ENCODE results near the gene KAZN. TPM values are rescaled to one million over a fixed set of nuclear protein-coding genes. Genes with fewer than 3 reads are reported as not detected.

The KAZN gene
- polyA plus RNA-seq, 1 donor from 2014 or later: 20.6 TPM

DNA sequence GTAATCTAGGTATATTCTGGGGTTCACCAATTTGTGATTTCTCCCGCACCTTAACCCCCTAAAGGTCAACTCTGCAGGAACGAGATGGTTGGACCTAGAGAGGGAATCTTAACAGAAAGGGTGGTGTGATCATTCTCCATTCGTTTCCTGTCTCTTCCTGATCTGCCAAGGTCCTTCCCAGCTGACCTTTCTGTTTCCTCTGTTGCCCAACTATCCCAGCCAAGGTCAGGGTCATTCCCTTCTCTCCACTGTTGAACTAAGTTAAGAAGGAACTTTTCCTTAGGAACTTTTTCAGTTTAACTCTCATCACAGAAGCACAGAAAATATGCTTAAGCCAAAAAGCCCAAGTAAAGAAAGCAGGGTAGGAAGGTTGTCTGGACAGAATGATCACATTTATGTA is 49.3 kb downstream of the KAZN start:
- TF ChIP-seq TAF1 (IDR thresholded peaks at IDR 0.05; ENCODE audit: low read depth) (no peak), POLR2AphosphoS5 (IDR thresholded peaks at IDR 0.05) (no peak), RAD21 (conservative IDR thresholded peaks at IDR 0.05) (no peak), EP300 (conservative IDR thresholded peaks at IDR 0.05; ENCODE audit: poor library complexity, severe bottlenecking) (no peak), SMC3 (conservative IDR thresholded peaks at IDR 0.05; ENCODE audit: poor library complexity) (no peak), MXI1 (conservative IDR thresholded peaks at IDR 0.05; ENCODE audit: poor library complexity, severe bottlenecking) (no peak), EZH2 (IDR thresholded peaks at IDR 0.05; ENCODE audit: borderline replicate concordance, insufficient read depth, low read length, poor library complexity, severe bottlenecking) (no peak)
- TF ChIP-seq, protein P1, sequence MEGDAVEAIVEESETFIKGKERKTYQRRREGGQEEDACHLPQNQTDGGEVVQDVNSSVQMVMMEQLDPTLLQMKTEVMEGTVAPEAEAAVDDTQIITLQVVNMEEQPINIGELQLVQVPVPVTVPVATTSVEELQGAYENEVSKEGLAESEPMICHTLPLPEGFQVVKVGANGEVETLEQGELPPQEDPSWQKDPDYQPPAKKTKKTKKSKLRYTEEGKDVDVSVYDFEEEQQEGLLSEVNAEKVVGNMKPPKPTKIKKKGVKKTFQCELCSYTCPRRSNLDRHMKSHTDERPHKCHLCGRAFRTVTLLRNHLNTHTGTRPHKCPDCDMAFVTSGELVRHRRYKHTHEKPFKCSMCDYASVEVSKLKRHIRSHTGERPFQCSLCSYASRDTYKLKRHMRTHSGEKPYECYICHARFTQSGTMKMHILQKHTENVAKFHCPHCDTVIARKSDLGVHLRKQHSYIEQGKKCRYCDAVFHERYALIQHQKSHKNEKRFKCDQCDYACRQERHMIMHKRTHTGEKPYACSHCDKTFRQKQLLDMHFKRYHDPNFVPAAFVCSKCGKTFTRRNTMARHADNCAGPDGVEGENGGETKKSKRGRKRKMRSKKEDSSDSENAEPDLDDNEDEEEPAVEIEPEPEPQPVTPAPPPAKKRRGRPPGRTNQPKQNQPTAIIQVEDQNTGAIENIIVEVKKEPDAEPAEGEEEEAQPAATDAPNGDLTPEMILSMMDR (IDR thresholded peaks at IDR 0.05; ENCODE audit: poor library complexity, severe bottlenecking): no peak
- TF ChIP-seq, protein P2, sequence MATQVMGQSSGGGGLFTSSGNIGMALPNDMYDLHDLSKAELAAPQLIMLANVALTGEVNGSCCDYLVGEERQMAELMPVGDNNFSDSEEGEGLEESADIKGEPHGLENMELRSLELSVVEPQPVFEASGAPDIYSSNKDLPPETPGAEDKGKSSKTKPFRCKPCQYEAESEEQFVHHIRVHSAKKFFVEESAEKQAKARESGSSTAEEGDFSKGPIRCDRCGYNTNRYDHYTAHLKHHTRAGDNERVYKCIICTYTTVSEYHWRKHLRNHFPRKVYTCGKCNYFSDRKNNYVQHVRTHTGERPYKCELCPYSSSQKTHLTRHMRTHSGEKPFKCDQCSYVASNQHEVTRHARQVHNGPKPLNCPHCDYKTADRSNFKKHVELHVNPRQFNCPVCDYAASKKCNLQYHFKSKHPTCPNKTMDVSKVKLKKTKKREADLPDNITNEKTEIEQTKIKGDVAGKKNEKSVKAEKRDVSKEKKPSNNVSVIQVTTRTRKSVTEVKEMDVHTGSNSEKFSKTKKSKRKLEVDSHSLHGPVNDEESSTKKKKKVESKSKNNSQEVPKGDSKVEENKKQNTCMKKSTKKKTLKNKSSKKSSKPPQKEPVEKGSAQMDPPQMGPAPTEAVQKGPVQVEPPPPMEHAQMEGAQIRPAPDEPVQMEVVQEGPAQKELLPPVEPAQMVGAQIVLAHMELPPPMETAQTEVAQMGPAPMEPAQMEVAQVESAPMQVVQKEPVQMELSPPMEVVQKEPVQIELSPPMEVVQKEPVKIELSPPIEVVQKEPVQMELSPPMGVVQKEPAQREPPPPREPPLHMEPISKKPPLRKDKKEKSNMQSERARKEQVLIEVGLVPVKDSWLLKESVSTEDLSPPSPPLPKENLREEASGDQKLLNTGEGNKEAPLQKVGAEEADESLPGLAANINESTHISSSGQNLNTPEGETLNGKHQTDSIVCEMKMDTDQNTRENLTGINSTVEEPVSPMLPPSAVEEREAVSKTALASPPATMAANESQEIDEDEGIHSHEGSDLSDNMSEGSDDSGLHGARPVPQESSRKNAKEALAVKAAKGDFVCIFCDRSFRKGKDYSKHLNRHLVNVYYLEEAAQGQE (IDR thresholded peaks at IDR 0.05; ENCODE audit: borderline replicate concordance): no peak
- no peak overlapping the region for H3K4me2 ChIP-seq (ENCODE audit: low read length)

GRCh38 chr1:14648391-14648790 is 49.9 kb downstream of the KAZN start:
- no peaks in the 10 kb centered on the region for H3K36me3 ChIP-seq (ENCODE audit: insufficient read depth, low read length)
- H3K4me2 ChIP-seq (ENCODE audit: low read length): no peak overlapping the region
- H3K9me3 ChIP-seq (ENCODE audit: low read length): peaks cover 7% of the 10 kb centered on the region
- no peaks in the 10 kb centered on the region for H3K27me3 ChIP-seq (ENCODE audit: insufficient read depth, low read depth, low read length)
- peaks cover 31% of the 10 kb centered on the region for H3K79me2 ChIP-seq (replicated peaks; ENCODE audit: insufficient read depth, low read length)
- H3K4me3 ChIP-seq (ENCODE audit: low read length): no peak overlapping the region
- no peak overlapping the region for H3K27ac ChIP-seq (ENCODE audit: low read length)
- H3K9ac ChIP-seq (ENCODE audit: low read length): no peak overlapping the region
- H2AFZ ChIP-seq (ENCODE audit: low read depth, low read length): no peak overlapping the region
- no peaks in the 10 kb centered on the region for H3K9me2 ChIP-seq (ENCODE audit: insufficient read depth, low read length)
- no peaks in the 10 kb centered on the region for H3F3A ChIP-seq (ENCODE audit: insufficient read depth, low read length, poor library complexity, severe bottlenecking)
- H4K20me1 ChIP-seq (ENCODE audit: insufficient read depth): no peaks in the 10 kb centered on the region
- TF ChIP-seq MXI1 (conservative IDR thresholded peaks at IDR 0.05; ENCODE audit: poor library complexity, severe bottlenecking) (no peak), TAF1 (IDR thresholded peaks at IDR 0.05; ENCODE audit: low read depth) (no peak)
- TF ChIP-seq, protein P1 (IDR thresholded peaks at IDR 0.05; ENCODE audit: poor library complexity, severe bottlenecking): no peak

More for the DNA sequence above, 49.3 kb downstream of the KAZN start:
- Histone ChIP-seq H3F3A (ENCODE audit: insufficient read depth, low read length, poor library complexity, severe bottlenecking) (no peaks in the 10 kb centered on the region), H3K9me3 (ENCODE audit: low read length) (peaks cover 7% of the 10 kb centered on the region), H3K79me2 (replicated peaks; ENCODE audit: insufficient read depth, low read length) (peaks cover 26% of the 10 kb centered on the region), H3K9ac (ENCODE audit: low read length) (no peak overlapping the region), H2AFZ (ENCODE audit: low read depth, low read length) (no peak overlapping the region), H3K9me2 (ENCODE audit: insufficient read depth, low read length) (no peaks in the 10 kb centered on the region), H3K27me3 (ENCODE audit: insufficient read depth, low read depth, low read length) (no peaks in the 10 kb centered on the region), H3K4me3 (ENCODE audit: low read length) (no peak overlapping the region), H3K36me3 (ENCODE audit: insufficient read depth, low read length) (no peaks in the 10 kb centered on the region), H4K20me1 (ENCODE audit: insufficient read depth) (no peaks in the 10 kb centered on the region), H3K27ac (ENCODE audit: low read length) (no peak overlapping the region)
